GM12801 (cell line): ENCODE data around the gene AUNIP.

Source experiments
- TF ChIP-seq, protein P1 (sequence below): IDR thresholded peaks from one replicate; pipeline ENCODE4 v1.5.1; 2011; ENCODE audit warnings: control low read depth; ENCODE audit not compliant: insufficient read length; ENCODE audit errors: extremely low read depth

The AUNIP gene

DNA sequence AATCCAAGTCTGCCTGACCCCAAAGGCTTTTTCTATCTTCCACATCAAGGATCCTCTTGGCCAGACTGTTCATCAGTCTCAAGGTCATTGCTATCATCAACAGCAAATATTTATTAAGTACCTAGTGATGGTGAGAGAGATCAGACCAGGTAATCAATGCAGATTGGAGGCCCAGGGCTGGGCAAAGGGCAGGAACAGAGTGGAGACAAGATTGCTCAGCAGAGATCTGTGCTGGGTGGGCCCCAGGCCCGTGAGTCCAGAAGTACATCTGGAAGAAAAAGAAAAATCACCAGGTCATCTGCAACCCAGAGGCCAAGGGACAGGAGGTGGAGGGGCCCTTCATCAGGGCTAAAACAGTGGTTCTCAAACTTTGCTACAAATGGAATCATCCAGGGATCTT is 26.3 kb upstream of the AUNIP start:
- TF ChIP-seq, protein P1, sequence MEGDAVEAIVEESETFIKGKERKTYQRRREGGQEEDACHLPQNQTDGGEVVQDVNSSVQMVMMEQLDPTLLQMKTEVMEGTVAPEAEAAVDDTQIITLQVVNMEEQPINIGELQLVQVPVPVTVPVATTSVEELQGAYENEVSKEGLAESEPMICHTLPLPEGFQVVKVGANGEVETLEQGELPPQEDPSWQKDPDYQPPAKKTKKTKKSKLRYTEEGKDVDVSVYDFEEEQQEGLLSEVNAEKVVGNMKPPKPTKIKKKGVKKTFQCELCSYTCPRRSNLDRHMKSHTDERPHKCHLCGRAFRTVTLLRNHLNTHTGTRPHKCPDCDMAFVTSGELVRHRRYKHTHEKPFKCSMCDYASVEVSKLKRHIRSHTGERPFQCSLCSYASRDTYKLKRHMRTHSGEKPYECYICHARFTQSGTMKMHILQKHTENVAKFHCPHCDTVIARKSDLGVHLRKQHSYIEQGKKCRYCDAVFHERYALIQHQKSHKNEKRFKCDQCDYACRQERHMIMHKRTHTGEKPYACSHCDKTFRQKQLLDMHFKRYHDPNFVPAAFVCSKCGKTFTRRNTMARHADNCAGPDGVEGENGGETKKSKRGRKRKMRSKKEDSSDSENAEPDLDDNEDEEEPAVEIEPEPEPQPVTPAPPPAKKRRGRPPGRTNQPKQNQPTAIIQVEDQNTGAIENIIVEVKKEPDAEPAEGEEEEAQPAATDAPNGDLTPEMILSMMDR: no peak

DNA sequence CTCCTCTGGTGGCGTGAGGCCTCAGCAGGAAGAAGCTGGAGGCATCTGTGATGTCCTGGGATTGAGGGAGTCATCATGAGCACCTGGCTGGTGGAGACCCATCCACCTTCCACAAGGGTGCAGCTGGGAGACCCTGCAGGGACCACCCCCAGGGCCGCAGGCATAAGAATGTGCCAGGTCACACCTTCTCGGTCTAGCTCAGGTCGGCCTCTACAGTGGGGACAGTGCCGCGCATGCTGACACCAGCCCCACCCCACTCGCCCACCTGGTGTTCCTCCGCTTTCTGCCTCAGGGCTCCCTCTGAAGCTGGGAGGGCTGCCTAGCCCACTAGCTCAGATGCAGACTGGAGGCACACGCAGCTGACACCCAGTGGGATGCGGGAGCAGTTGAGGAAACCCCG is 22.0 kb upstream of the AUNIP start:
- TF ChIP-seq, protein P1: no peak

DNA sequence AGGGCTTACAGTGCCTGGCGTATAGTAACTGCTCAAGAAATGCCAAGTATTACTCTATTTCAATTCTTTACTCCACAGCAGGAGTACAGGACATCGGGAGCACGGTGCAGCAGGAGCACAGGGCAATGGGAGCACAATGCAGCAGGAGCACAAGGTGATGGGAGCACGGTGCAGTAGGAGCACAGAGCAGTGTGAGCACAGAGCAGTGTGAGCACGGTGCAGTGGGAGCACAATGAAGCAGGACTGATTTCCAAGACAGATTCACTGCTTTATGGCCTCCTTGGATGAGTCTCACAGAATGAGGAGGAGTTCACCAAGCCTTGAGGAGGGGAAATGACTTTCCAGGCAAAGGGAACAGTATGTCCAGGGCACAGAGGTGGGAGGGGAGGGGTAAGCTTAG is 21.3 kb upstream of the AUNIP start:
- TF ChIP-seq, protein P1: no peak

DNA sequence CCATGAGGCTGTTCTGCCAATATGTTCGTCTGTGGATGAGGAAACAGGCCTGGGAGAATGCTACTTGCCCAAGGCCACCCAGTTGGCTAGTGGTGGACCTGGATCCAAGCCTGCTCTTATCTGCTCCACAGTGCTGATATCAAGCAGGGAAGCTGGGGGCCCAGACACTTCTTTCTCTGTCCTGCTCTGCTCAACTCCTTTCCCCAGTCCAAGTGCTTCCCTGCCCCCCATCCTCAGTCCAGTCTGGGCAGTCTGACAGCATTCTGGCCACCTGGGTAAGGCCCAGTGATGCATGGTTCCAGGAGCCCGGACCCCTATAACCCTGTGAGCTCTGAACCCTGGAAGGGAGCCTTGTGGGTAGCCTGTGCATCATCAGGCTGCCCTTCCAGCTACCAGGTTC is 20.4 kb upstream of the AUNIP start:
- TF ChIP-seq, protein P1: no peak

DNA sequence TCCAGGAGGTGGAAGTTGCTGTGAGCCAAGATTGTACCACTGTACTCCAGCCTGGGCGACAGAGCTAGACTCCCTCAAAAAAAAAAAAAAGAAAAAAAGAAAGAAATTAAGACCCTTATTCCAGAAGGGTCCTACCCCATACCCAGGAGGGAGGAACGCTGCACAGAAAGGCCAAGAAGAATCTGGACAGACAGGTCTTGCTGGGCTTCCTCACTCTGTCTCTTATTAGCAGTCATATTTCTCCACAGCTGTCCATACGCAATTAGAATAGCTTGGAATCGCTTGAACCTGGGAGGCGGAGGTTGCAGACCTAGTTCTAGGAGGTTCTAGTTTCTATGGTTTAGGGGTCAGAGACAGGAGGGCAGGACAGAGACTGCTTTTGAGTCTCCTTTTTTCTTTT is 19.4 kb upstream of the AUNIP start:
- TF ChIP-seq, protein P1: no peak

DNA sequence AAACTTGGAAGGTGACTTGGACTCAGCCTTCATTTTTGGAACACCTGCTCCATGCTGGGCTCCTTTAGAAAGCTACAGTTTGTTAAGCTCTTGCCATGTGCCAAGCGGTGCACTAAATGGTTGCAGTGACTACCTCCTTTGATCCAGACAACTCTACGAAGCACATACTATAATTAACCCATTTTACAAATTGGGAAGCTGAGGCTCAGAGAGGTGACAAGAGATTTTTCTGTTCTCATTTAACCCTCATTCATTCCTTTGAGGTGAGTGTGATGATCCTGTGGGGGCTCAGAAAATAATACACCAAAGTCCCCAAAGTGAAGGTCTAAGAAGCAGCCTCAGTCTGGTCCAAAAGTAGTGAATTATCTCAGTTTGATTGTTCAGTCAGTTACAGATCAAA is 17.9 kb upstream of the AUNIP start:
- TF ChIP-seq, protein P1: no peak

DNA sequence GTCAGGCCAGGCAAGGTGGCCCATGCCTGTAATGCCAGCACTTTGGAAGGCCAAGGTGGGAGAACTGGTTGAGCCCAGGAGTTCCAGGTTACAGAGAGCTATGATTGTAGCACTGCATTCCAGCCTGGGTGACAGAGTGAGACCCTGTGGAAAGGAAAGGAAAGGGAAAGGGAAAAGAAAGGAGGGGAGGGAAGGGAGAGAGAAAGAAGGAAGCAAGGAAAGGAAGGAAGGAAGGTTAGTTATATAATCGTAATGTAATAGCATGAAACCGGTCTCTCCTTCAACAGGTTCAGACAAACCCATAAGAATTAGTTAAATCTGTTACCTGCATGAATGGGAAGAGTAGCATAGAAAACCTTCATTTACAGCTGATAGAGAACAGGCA is 17.4 kb upstream of the AUNIP start:
- TF ChIP-seq, protein P1: no peak
